ENCODE results near the gene TMEM184A. TPM values are rescaled to one million over a fixed set of nuclear protein-coding genes. Genes with fewer than 3 reads are reported as not detected.

TMEM184A gene
- total and polyA plus RNA-seq, 2 of the 13 experiments (the other 11 are each of a cell fraction or from before 2014, with no cell fraction given): 9.5 to 20.4 TPM

DNA sequence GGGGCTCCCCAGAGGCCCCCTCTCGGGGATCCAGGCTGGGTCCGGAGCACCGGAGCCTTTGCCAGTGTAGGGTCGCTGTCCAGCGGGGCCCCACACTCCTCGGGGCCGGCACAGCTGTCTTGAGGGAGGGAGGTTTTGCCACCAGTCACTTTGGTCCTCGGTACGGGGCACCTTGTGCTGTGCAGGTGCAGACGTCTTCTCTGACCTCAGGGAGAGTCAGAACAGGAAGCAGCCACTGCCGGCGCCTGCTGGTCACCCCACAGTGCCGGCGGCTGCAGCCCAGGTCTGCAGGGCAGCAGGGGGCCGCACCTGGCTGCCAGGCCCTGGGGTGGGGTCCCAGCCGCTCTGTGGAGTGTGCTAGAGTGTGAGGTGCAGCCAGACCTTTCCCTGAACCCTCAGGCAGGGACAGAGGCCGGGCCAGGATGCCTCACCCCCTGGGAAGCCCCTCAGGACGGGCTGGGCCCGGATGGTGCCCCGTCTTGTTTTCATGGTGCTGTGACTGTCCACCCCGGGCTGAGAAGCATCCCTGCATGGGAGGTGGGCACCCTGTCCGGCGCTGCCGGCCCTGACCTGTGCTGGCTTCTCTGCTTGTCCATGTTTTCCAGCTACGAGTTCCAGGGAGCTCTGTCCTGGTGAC lies 17.3 kb downstream of the TMEM184A start (continued):
- TF ChIP-seq ZNF512 (CRISPR knock-in tag; IDR thresholded peaks at IDR 0.05) (no peak), AKAP8 (CRISPR knock-in tag; IDR thresholded peaks at IDR 0.05) (no peak), ZNF790 (CRISPR knock-in tag; IDR thresholded peaks at IDR 0.05; ENCODE audit: borderline replicate concordance) (no peak), FOXP4 (CRISPR knock-in tag; IDR thresholded peaks at IDR 0.05) (no peak), SIX4 (CRISPR knock-in tag; IDR thresholded peaks at IDR 0.05) (no peak), FOXC1 (CRISPR knock-in tag; IDR thresholded peaks at IDR 0.05; ENCODE audit: borderline replicate concordance) (no peak)
- TF ChIP-seq, protein P1, sequence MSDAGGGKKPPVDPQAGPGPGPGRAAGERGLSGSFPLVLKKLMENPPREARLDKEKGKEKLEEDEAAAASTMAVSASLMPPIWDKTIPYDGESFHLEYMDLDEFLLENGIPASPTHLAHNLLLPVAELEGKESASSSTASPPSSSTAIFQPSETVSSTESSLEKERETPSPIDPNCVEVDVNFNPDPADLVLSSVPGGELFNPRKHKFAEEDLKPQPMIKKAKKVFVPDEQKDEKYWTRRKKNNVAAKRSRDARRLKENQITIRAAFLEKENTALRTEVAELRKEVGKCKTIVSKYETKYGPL (CRISPR knock-in tag; IDR thresholded peaks at IDR 0.05): no peak

Data from HepG2 (cell line).